CD14-positive monocyte (primary cell): ENCODE results near the gene RNF222. TPM values are rescaled to one million over a fixed set of nuclear protein-coding genes. Genes with fewer than 3 reads are reported as not detected.
A peak's percentile ranks its signal among the peaks of the same experiment; 100 is the strongest.

ENCODE experiments used
- DNase-seq, 3 donors: peaks; one replicate each; pipeline ENCODE4 v3.0.0-alpha.2; 2011 to 2022
- H2AFZ ChIP-seq: 2 replicates; pipeline ENCODE4 v1.6.0; 2012; ENCODE audit warnings: mild to moderate bottlenecking, low read depth, low read length, inconsistent platforms; ENCODE audit not compliant: insufficient read depth, poor library complexity, severe bottlenecking
- H3K27ac ChIP-seq, 2 donors: 1 replicate in 1 of 2; 2 replicates in 1 of 2; pipeline ENCODE4 v1.5.1; 2012 to 2013; ENCODE audit warnings: low read length in 2 of 2, control low read depth in 1 of 2, inconsistent platforms in 1 of 2, low read depth in 1 of 2, mild to moderate bottlenecking in 1 of 2
- H3K27me3 ChIP-seq, 2 donors: one replicate each; pipeline versions ENCODE4 v1.6.0 to v1.6.1; 2011 to 2013; ENCODE audit warnings: low read length in 2 of 2; ENCODE audit not compliant: control insufficient read depth in 2 of 2, insufficient read depth in 2 of 2
- H3K36me3 ChIP-seq, 2 donors: replicated peaks in 1 of 2; 1 replicate in 1 of 2; 2 replicates in 1 of 2; pipeline versions ENCODE4 v1.5.1 to v1.6.1; 2012 to 2013; ENCODE audit warnings: low read length in 2 of 2, control low read depth in 1 of 2, inconsistent platforms in 1 of 2, mild to moderate bottlenecking in 1 of 2; ENCODE audit not compliant: insufficient read depth in 2 of 2, control insufficient read depth in 1 of 2
- H3K4me1 ChIP-seq, 2 donors: 1 replicate in 1 of 2; 2 replicates in 1 of 2; pipeline versions ENCODE4 v1.5.1 to v1.6.1; 2012 to 2013; ENCODE audit warnings: low read length in 2 of 2, control low read depth in 1 of 2, inconsistent platforms in 1 of 2, mild to moderate bottlenecking in 1 of 2, moderate library complexity in 1 of 2; ENCODE audit not compliant: insufficient read depth in 2 of 2, control insufficient read depth in 1 of 2
- H3K4me2 ChIP-seq: replicated peaks from 2 replicates; pipeline ENCODE3; 2012; ENCODE audit warnings: low read length, moderate library complexity, mild to moderate bottlenecking; ENCODE audit not compliant: poor library complexity, severe bottlenecking; ENCODE audit errors: extremely low read depth
- H3K4me3 ChIP-seq, 3 experiments: fragments of 200-600 bp in 1 of 3; sonication (generic) in 1 of 3; replicated peaks in 1 of 3; 1 replicate in 2 of 3; 2 replicates in 1 of 3; pipeline ENCODE4 v1.5.1; 2011 to 2013; ENCODE audit warnings: low read length in 3 of 3, mild to moderate bottlenecking in 3 of 3, control low read depth in 2 of 3, low read depth in 2 of 3, inconsistent platforms in 1 of 3, moderate library complexity in 1 of 3
- H3K79me2 ChIP-seq: 2 replicates; pipeline ENCODE4 v1.6.0; 2012; ENCODE audit warnings: mild to moderate bottlenecking, control low read depth, inconsistent platforms, low read length, moderate library complexity; ENCODE audit not compliant: insufficient read depth
- H3K9ac ChIP-seq: 2 replicates; pipeline ENCODE4 v1.6.0; 2017; ENCODE audit warnings: low read length, mild to moderate bottlenecking; ENCODE audit not compliant: insufficient read depth, poor library complexity, severe bottlenecking
- H3K9me3 ChIP-seq, 2 donors: replicated peaks in 1 of 2; 1 replicate in 1 of 2; 2 replicates in 1 of 2; pipeline versions ENCODE4 v1.5.1 to v1.6.1; 2012 to 2013; ENCODE audit warnings: low read length in 2 of 2, control low read depth in 1 of 2; ENCODE audit not compliant: control insufficient read depth in 1 of 2, insufficient read depth in 1 of 2
- H4K20me1 ChIP-seq: 2 replicates; pipeline ENCODE4 v1.6.0; 2012; ENCODE audit warnings: mild to moderate bottlenecking, low read length, control low read depth, moderate library complexity; ENCODE audit not compliant: insufficient read depth
- H3K27ac Mint-ChIP-seq, 7 donors: one replicate each; pipeline ENCODE4 v1.8.0; 2020; ENCODE audit warnings: mild to moderate bottlenecking in 7 of 7, mixed read lengths in 7 of 7, moderate library complexity in 6 of 7, inconsistent platforms in 2 of 7
- H3K27me3 Mint-ChIP-seq, 3 donors: one replicate each; pipeline ENCODE4 v1.8.0; 2021 to 2022; ENCODE audit warnings: low read depth in 3 of 3, mild to moderate bottlenecking in 3 of 3, mixed read lengths in 3 of 3, moderate library complexity in 3 of 3, inconsistent platforms in 1 of 3
- H3K36me3 Mint-ChIP-seq, 2 donors: one replicate each; pipeline ENCODE4 v1.8.0; 2020; ENCODE audit warnings: mixed read lengths in 2 of 2, inconsistent platforms in 1 of 2, mild to moderate bottlenecking in 1 of 2
- H3K4me1 Mint-ChIP-seq: one replicate; pipeline ENCODE4 v1.8.0; 2020; ENCODE audit warnings: mild to moderate bottlenecking, mixed read lengths
- H3K4me3 Mint-ChIP-seq, 2 donors: one replicate each; pipeline ENCODE4 v1.8.0; 2020; ENCODE audit warnings: mild to moderate bottlenecking in 2 of 2, mixed read lengths in 2 of 2, moderate library complexity in 1 of 2
- H3K9me3 Mint-ChIP-seq, 7 donors: one replicate each; pipeline ENCODE4 v1.8.0; 2020 to 2022; ENCODE audit warnings: mixed read lengths in 7 of 7, mild to moderate bottlenecking in 6 of 7, moderate library complexity in 6 of 7, inconsistent platforms in 2 of 7
- CTCF ChIP-seq: fragments of 200-600 bp; IDR thresholded peaks from one replicate; pipeline ENCODE4 v1.8.0; 2022; ENCODE audit warnings: antibody characterized with exemption, mild to moderate bottlenecking
- WGBS: methylation state at CpG from one replicate; pipeline ENCODE4 v1.1.5; 2013; ENCODE audit warnings: missing lambda C conversion rate; ENCODE audit not compliant: insufficient coverage; 5-methylcytosine and 5-hydroxymethylcytosine counted together
- intact Hi-C, 2 donors: fragments of 100-400 bp; cut with micrococcal nuclease; formaldehyde crosslinking; loops; one replicate each; pipeline versions ENCODE4 v1.15.0 to v1.15.1; 2023
- polyA plus RNA-seq, 3 donors: library from polyadenylated mRNA; depleted of rRNA in 1 of 3; unstranded in 2 of 3; stranded (reverse) in 1 of 3; fragments of 300-500 nt in 2 of 3; fragments of >200 nt in 1 of 3; fragmentation: Illumina TruSeq in 2 of 3; gene quantifications; 1 replicate in 2 of 3; 2 replicates in 1 of 3; pipeline ENCODE4 v1.2.3, GENCODE V29; 2012 to 2021

Gene RNF222
- polyA plus RNA-seq, 3 donors: not detected

GRCh38 chr17:8421571-8421970 lies 23.9 kb upstream of the RNF222 start:
- Histone ChIP-seq H4K20me1 (no peaks in the 10 kb centered on the region), H3K4me1 (peaks cover 57 to 65% of the 10 kb centered on the region in 2 donors), H3K4me2 (peak overlapping the region; percentile 54), H3K9me3 (no peaks in the 10 kb centered on the region), H3K27me3 (no peaks in the 10 kb centered on the region), H3K79me2 (peaks cover 4% of the 10 kb centered on the region), H2AFZ (no peak overlapping the region), H3K27ac (peak overlapping the region; percentile 56 to 94), H3K4me3 (peak overlapping the region in 1 of 3 experiments; percentile 31), H3K9ac (no peak overlapping the region), H3K36me3 (no peaks in the 10 kb centered on the region)
- peak overlapping the region; percentile 91 to 99 (median 97) for H3K27ac Mint-ChIP-seq
- H3K4me3 Mint-ChIP-seq: no peak overlapping the region
- peaks cover 0 to 8% (median 3%) of the 10 kb centered on the region in 7 donors for H3K9me3 Mint-ChIP-seq
- peaks cover 73% of the 10 kb centered on the region for H3K4me1 Mint-ChIP-seq
- peaks cover 0 to 2% (median 0%) of the 10 kb centered on the region in 3 donors for H3K27me3 Mint-ChIP-seq
- no peak for TF ChIP-seq CTCF
- 100% methylated on average over 1 of the region's 3 CpGs for WGBS
- intact Hi-C loops: no loop called here
- peaks cover 14 to 19% of the 10 kb centered on the region in 2 donors for H3K36me3 Mint-ChIP-seq
- DNase-seq: no peak

- H3K4me3 ChIP-seq: peak overlapping the region in 1 of 3 experiments; percentile 31
- H3K36me3 ChIP-seq: no peaks in the 10 kb centered on the region
- WGBS: 6% methylated on average over 3 of the region's 5 CpGs
- H3K27me3 Mint-ChIP-seq: peaks cover 0 to 2% (median 0%) of the 10 kb centered on the region in 3 donors
- H3K4me2 ChIP-seq: peak overlapping the region; percentile 54
- no peaks in the 10 kb centered on the region for H4K20me1 ChIP-seq
- H3K36me3 Mint-ChIP-seq: peaks cover 15 to 21% of the 10 kb centered on the region in 2 donors
- H3K27ac ChIP-seq: peak overlapping the region; percentile 81 to 94
- H3K4me3 Mint-ChIP-seq: peak overlapping the region in 1 of 2 donors; percentile 65
- no peaks in the 10 kb centered on the region for H3K9me3 ChIP-seq
- H3K27ac Mint-ChIP-seq: peak overlapping the region; percentile 91 to 99 (median 97)
- no peak overlapping the region for H2AFZ ChIP-seq
- H3K9ac ChIP-seq: peak overlapping the region; percentile 34
- peaks cover 83% of the 10 kb centered on the region for H3K4me1 Mint-ChIP-seq
- no peaks in the 10 kb centered on the region for H3K27me3 ChIP-seq
- H3K79me2 ChIP-seq: peaks cover 4% of the 10 kb centered on the region
- peaks cover 0 to 9% (median 3%) of the 10 kb centered on the region in 7 donors for H3K9me3 Mint-ChIP-seq
- TF ChIP-seq CTCF: no peak
- H3K4me1 ChIP-seq: peaks cover 57 to 76% of the 10 kb centered on the region in 2 donors
- intact Hi-C loops: loop anchor here in 1 of 2 donors (1.0 kb wide), 1 partner anchor 10 kb away; no protein-coding TSS in a partner anchor
- DNase-seq: peak; percentile 78 to 86 (median 79)
Measured at GRCh38 chr17:8420041-8420934, 22.7 kb upstream of the RNF222 start.
